HEK293 (cell line): Measurements from ENCODE around the gene RRBP1.

Experiments used
- CTCF ChIA-PET: fragments of 350-600 bp; formaldehyde crosslinking; extraction: SDS; loops from one replicate; lab custom pipeline; 2021; ENCODE audit warnings: antibody characterized with exemption; lab: Yijun Ruan, JAX
- POLR2A ChIA-PET: fragments of 300-600 bp; formaldehyde crosslinking; extraction: SDS; loops from one replicate; lab custom pipeline; 2020; ENCODE audit warnings: antibody characterized with exemption, inconsistent platforms; lab: Yijun Ruan, JAX
- H3K27ac ChIP-seq: fragments of 200-500 bp; sonication (Bioruptor generic); 2 replicates; pipeline ENCODE4 v1.5.1; 2014; ENCODE audit warnings: low read depth, low read length, control low read depth, inconsistent platforms; ENCODE audit errors: extremely low read depth
- H3K36me3 ChIP-seq, 2 experiments: fragments of 200-500 bp in 1 of 2; sonication (Bioruptor generic) in 1 of 2; 1 replicate in 1 of 2; 2 replicates in 1 of 2; pipeline ENCODE4 v1.5.1; 2014 to 2017; ENCODE audit warnings: inconsistent platforms in 2 of 2, low read length in 2 of 2; ENCODE audit not compliant: control insufficient read depth in 2 of 2, insufficient read depth in 1 of 2
- H3K4me1 ChIP-seq: fragments of 200-500 bp; sonication (Bioruptor generic); 2 replicates; pipeline ENCODE4 v1.5.1; 2014; ENCODE audit warnings: mild to moderate bottlenecking, low read length, inconsistent platforms; ENCODE audit not compliant: control insufficient read depth, insufficient read depth
- H3K4me3 ChIP-seq: 2 replicates; pipeline ENCODE4 v1.5.1; 2011; ENCODE audit warnings: low read depth, mild to moderate bottlenecking, control low read depth, low read length, moderate library complexity
- H3K9me3 ChIP-seq: fragments of 200-500 bp; sonication (Bioruptor generic); 2 replicates; pipeline ENCODE4 v1.5.1; 2014; ENCODE audit warnings: low read depth, low read length, inconsistent platforms; ENCODE audit not compliant: control insufficient read depth, insufficient read depth
- ATF2 ChIP-seq: fragments of 450-650 bp; formaldehyde crosslinking; IDR thresholded peaks from 2 replicates; pipeline ENCODE4 v1.5.1; 2016; ENCODE audit warnings: missing biosample characterization, missing genetic modification characterization, low read depth
- IKZF3 ChIP-seq: fragments of 450-650 bp; IDR thresholded peaks from 2 replicates; pipeline ENCODE4 v1.5.0; 2018; ENCODE audit warnings: missing biosample characterization, mild to moderate bottlenecking, missing genetic modification characterization, moderate library complexity
- MYNN ChIP-seq: fragments of 450-650 bp; formaldehyde crosslinking; IDR thresholded peaks from 2 replicates; pipeline ENCODE4 v1.5.1; 2016; ENCODE audit warnings: missing biosample characterization, missing genetic modification characterization, borderline replicate concordance
- OSR2 ChIP-seq: fragments of 450-650 bp; formaldehyde crosslinking; IDR thresholded peaks from 2 replicates; pipeline ENCODE4 v1.5.1; 2016; ENCODE audit warnings: missing biosample characterization, missing genetic modification characterization
- PATZ1 ChIP-seq: fragments of 450-650 bp; formaldehyde crosslinking; IDR thresholded peaks from 2 replicates; pipeline ENCODE4 v1.5.1; 2016; ENCODE audit warnings: missing biosample characterization, missing genetic modification characterization
- PRDM10 ChIP-seq: fragments of 450-650 bp; formaldehyde crosslinking; IDR thresholded peaks from 2 replicates; pipeline ENCODE4 v1.5.1; 2016; ENCODE audit warnings: missing biosample characterization, missing genetic modification characterization
- RBAK ChIP-seq: fragments of 450-650 bp; formaldehyde crosslinking; IDR thresholded peaks from 2 replicates; pipeline ENCODE4 v1.5.1; 2016; ENCODE audit warnings: missing biosample characterization, missing genetic modification characterization
- REPIN1 ChIP-seq: fragments of 450-650 bp; formaldehyde crosslinking; IDR thresholded peaks from 2 replicates; pipeline ENCODE4 v1.5.1; 2017; ENCODE audit warnings: missing biosample characterization, missing genetic modification characterization, low read depth
- SALL2 ChIP-seq: fragments of 450-650 bp; formaldehyde crosslinking; IDR thresholded peaks from 2 replicates; pipeline ENCODE4 v1.5.0; 2017; ENCODE audit warnings: missing biosample characterization, mild to moderate bottlenecking, missing genetic modification characterization, borderline replicate concordance
- SP3 ChIP-seq: fragments of 450-650 bp; formaldehyde crosslinking; IDR thresholded peaks from 2 replicates; pipeline ENCODE4 v1.5.1; 2016; ENCODE audit warnings: missing biosample characterization, missing genetic modification characterization
- YY1 ChIP-seq: fragments of 450-650 bp; formaldehyde crosslinking; IDR thresholded peaks from 2 replicates; pipeline ENCODE4 v1.5.1; 2018; ENCODE audit warnings: missing biosample characterization, missing genetic modification characterization
- ZBTB8A ChIP-seq: fragments of 450-650 bp; formaldehyde crosslinking; IDR thresholded peaks from 2 replicates; pipeline ENCODE4 v1.5.1; 2016; ENCODE audit warnings: missing biosample characterization, missing genetic modification characterization
- ZNF155 ChIP-seq: fragments of 450-650 bp; formaldehyde crosslinking; IDR thresholded peaks from 2 replicates; pipeline ENCODE4 v1.5.1; 2016; ENCODE audit warnings: missing biosample characterization, missing genetic modification characterization
- ZNF157 ChIP-seq: fragments of 450-650 bp; formaldehyde crosslinking; IDR thresholded peaks from 2 replicates; pipeline ENCODE4 v1.5.1; 2016; ENCODE audit warnings: missing biosample characterization, missing genetic modification characterization
- ZNF174 ChIP-seq: fragments of 450-650 bp; formaldehyde crosslinking; IDR thresholded peaks from 2 replicates; pipeline ENCODE4 v1.5.0; 2017; ENCODE audit warnings: missing biosample characterization, mild to moderate bottlenecking, missing genetic modification characterization
- ZNF19 ChIP-seq: fragments of 450-650 bp; formaldehyde crosslinking; IDR thresholded peaks from 2 replicates; pipeline ENCODE4; 2016; ENCODE audit warnings: missing biosample characterization, missing genetic modification characterization, low read depth
- ZNF341 ChIP-seq: fragments of 450-650 bp; formaldehyde crosslinking; IDR thresholded peaks from 2 replicates; pipeline ENCODE4; 2016; ENCODE audit warnings: low read depth, missing biosample characterization, missing genetic modification characterization
- ZNF449 ChIP-seq: fragments of 450-650 bp; formaldehyde crosslinking; IDR thresholded peaks from 2 replicates; pipeline ENCODE4 v1.5.1; 2017; ENCODE audit warnings: missing biosample characterization, mild to moderate bottlenecking, missing genetic modification characterization, moderate library complexity
- ZNF529 ChIP-seq: fragments of 450-650 bp; formaldehyde crosslinking; IDR thresholded peaks from 2 replicates; pipeline ENCODE4 v1.5.1; 2017; ENCODE audit warnings: missing genetic modification characterization, missing biosample characterization; ENCODE audit not compliant: insufficient replicate concordance
- ZNF544 ChIP-seq: fragments of 450-650 bp; formaldehyde crosslinking; IDR thresholded peaks from 2 replicates; pipeline ENCODE4 v1.5.0; 2017; ENCODE audit warnings: missing biosample characterization, missing genetic modification characterization
- ZNF571 ChIP-seq: fragments of 450-650 bp; formaldehyde crosslinking; IDR thresholded peaks from 2 replicates; pipeline ENCODE4 v1.5.0; 2017; ENCODE audit warnings: missing biosample characterization, missing genetic modification characterization
- ZNF701 ChIP-seq: fragments of 450-650 bp; formaldehyde crosslinking; IDR thresholded peaks from 2 replicates; pipeline ENCODE4 v1.5.1; 2016; ENCODE audit warnings: missing biosample characterization, missing genetic modification characterization
- ZNF704 ChIP-seq: fragments of 450-650 bp; formaldehyde crosslinking; IDR thresholded peaks from 2 replicates; pipeline ENCODE4 v1.5.1; 2016; ENCODE audit warnings: missing biosample characterization, missing genetic modification characterization
- ZNF768 ChIP-seq: fragments of 450-650 bp; formaldehyde crosslinking; IDR thresholded peaks from 2 replicates; pipeline ENCODE4 v1.5.1; 2018; ENCODE audit warnings: missing biosample characterization, mild to moderate bottlenecking, missing genetic modification characterization
- ZNF792 ChIP-seq: fragments of 450-650 bp; formaldehyde crosslinking; IDR thresholded peaks from 2 replicates; pipeline ENCODE4 v1.5.1; 2016; ENCODE audit warnings: missing biosample characterization, missing genetic modification characterization
- ZNF843 ChIP-seq: fragments of 450-650 bp; formaldehyde crosslinking; IDR thresholded peaks from 2 replicates; pipeline ENCODE4 v1.5.1; 2016; ENCODE audit warnings: missing biosample characterization, missing genetic modification characterization
- ZXDB ChIP-seq: fragments of 450-650 bp; formaldehyde crosslinking; IDR thresholded peaks from 2 replicates; pipeline ENCODE4 v1.5.1; 2016; ENCODE audit warnings: missing biosample characterization, missing genetic modification characterization

The RRBP1 gene

GRCh38 chr20:17668432-17668831 is 13.6 kb downstream of the RRBP1 start:
- ChIA-PET POLR2A (interaction anchor here (1.4 kb wide), 1 partner anchor 14 kb away, joined by 5 read pairs; the partner anchor contains the start of gene RRBP1), CTCF (no interaction called here)
- no peak overlapping the region for H3K27ac ChIP-seq
- peaks cover 0 to 12% of the 10 kb centered on the region in 2 experiments; a peak in 1 of 3 replicates for H3K36me3 ChIP-seq
- H3K4me1 ChIP-seq, result no peaks in the 10 kb centered on the region
- H3K4me3 ChIP-seq, result no peak overlapping the region
- H3K9me3 ChIP-seq, result no peaks in the 10 kb centered on the region
- TF ChIP-seq OSR2 (tag by site-specific recombination) (no peak), ZNF544 (tag by site-specific recombination) (no peak), ZNF768 (tag by site-specific recombination) (no peak), SP3 (tag by site-specific recombination) (no peak), ZNF843 (no peak), YY1 (tag by site-specific recombination) (no peak), ZNF529 (no peak), MYNN (tag by site-specific recombination) (no peak), RBAK (tag by site-specific recombination) (no peak), IKZF3 (no peak)
- TF ChIP-seq, all 188 proteins: peak for 0

GRCh38 chr20:17667445-17667844 is 14.6 kb downstream of the RRBP1 start:
- H3K27ac ChIP-seq, result no peak overlapping the region
- H3K4me1 ChIP-seq, result no peaks in the 10 kb centered on the region
- no peak overlapping the region for H3K4me3 ChIP-seq
- CTCF ChIA-PET, result interaction anchor here (3.1 to 3.5 kb wide), 2 partner anchors 12 to 15 kb away, joined by 10 to 19 read pairs; partner anchors contain the start of gene RRBP1
- H3K36me3 ChIP-seq, result peaks cover 0 to 12% of the 10 kb centered on the region in 2 experiments; a peak in 1 of 3 replicates
- H3K9me3 ChIP-seq, result no peaks in the 10 kb centered on the region
- POLR2A ChIA-PET, result interaction anchor here (1.4 kb wide), 1 partner anchor 15 kb away, joined by 5 read pairs; the partner anchor contains the start of gene RRBP1
- TF ChIP-seq REPIN1 (no peak), ZNF155 (tag by site-specific recombination) (no peak), ZNF571 (no peak), ATF2 (tag by site-specific recombination) (no peak), ZNF174 (tag by site-specific recombination) (no peak), PATZ1 (no peak), SALL2 (tag by site-specific recombination) (no peak), ZNF704 (tag by site-specific recombination) (no peak), ZXDB (no peak), ZNF701 (no peak), ZNF341 (tag by site-specific recombination) (no peak), ZNF792 (tag by site-specific recombination) (no peak), ZNF19 (tag by site-specific recombination) (no peak), PRDM10 (tag by site-specific recombination) (no peak), ZBTB8A (tag by site-specific recombination) (no peak), ZNF157 (tag by site-specific recombination) (no peak), ZNF449 (no peak)
